HG03460 (cell line): ENCODE measurements around the gene SLC2A4.
A peak's percentile ranks its signal among the peaks of the same experiment; 100 is the strongest.
"Not testable (repeated sequence)": the region's sequence is repeated elsewhere in the genome, so short reads cannot be mapped to it uniquely, and the experiment has no call there.

Source experiments
- ATAC-seq: cut with Tn5 transposase; IDR thresholded peaks from one replicate; pipeline ENCODE4 v1.9.1; 2021; ENCODE audit not compliant: unreplicated experiment

SLC2A4 gene

DNA sequence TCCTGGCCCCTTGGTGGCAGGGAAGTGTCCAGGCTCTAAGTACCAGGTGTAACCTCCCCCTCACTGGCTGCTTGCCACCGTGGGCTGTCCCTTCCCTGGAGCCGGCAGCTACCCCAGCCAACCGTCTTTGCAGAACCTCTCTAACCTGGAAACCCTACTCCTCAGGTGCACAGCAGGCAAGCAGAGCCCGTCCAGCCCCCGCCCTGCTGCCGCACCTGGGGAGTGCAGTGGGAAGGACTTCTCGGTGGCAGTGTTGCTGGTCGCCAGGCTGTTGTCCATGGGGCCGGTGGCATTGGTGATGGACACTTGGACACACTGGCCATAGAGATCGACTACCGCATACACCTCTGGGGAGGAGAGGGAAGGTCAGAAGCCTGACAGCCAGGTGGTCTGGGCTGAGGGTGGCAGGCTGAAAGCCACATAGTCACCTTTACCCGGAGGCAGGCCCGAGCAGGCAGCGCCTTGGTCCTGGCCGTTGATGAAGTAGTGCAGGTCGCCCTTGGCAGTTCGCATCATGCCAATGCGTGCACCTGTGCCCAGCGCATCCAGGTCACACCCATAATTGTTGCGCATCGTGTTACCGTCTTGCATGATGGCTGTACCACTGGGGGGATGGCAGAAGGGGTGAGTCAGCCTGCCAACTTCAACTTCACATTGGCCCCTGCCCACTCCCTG lies 41.1 kb downstream of the SLC2A4 start:
- ATAC-seq: no peak

DNA sequence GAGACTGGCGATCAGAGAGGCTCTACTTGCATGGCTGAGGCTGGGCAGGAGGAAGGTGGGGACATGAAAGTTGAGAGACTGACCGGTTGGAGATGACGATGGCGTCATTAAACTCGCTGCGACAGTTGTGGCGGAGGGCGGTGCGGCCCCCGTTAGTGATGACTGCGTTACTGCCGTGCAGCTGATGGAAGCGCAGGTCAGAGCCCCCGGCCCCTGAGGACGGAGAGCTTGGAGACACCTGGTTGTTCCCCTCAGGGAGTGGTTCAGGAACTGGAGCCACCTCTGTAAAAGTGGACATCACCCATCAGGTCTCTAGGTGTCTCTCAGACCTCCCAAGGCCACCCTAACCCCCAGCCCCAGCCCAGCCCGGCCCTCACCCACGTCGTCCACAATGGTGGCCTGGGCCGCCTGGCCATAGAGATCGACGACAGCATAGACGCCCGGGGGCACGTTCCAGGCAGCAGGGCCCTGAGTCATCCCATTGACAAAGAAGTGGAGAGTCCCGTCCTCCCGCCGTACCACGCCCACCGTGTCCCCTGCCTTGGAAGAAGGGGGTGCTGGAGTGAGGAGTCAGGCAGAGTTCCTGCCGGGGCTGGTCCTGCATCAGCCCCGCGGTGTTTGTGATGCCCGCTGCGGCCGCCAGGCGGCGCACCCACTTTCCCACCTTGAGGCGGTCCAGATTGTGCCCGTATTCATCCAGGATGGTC lies 42.4 kb downstream of the SLC2A4 start:
- ATAC-seq: no peak

DNA sequence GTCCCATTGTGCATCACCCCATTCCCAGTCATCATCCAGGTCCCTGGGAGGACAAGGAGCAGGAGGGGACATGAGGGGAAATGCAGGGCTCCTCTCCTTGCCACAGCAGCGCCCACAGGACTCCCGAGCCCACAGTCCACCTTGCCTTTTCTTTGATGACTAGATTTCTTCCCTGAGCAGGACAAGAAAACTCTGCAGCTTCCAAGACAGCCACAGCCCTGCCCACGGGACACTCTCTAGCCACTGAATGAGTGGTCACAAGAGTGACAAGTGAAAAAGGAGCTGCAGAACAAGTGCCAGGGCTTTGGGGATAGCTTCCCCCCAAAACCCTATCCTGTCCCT lies 42.9 kb downstream of the SLC2A4 start:
- no peak for ATAC-seq

DNA sequence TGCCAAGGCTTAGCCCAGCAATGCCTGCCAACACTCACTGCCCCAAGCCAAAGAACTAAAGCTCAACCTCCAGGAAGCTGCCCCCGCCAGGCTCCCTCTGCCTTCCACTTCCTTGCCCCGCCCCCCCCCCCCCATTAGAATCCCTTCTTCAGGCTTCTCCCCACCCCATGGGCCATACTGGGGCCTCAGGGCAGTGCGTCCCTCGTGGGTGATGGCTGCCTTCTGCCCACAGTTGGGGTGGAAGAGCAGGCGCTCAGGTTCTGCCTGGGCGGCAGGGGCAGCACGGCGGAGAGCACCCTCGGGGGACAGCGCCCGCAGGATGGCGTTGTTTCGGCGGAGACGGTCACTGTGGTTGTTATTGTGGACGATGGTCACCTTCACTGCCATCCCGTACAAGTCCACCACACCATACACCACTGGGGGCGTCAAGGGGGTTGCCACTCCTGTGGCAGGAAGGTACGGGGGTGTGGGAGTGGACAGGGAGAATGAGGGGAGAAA lies 43.6 kb downstream of the SLC2A4 start:
- no peak for ATAC-seq

DNA sequence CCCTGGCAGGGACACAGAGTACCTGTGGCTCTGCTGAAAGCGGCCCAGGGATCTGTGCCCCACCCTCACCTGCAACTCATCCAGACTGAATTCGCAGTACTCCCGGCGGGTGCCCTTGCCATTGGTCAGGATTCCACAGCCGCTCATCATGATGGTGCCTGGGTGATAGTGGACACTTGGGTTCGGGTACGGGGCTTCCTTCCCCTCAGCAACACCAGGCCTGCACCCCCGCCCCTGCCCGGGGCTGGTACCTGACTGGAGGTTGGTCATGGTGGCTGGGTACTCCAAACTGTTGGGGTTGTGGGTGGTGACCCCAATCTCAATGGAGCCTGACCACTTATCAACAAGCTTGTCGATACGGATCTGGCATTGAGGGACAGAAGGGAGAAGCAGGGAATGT lies 44.7 kb downstream of the SLC2A4 start:
- no peak for ATAC-seq

DNA sequence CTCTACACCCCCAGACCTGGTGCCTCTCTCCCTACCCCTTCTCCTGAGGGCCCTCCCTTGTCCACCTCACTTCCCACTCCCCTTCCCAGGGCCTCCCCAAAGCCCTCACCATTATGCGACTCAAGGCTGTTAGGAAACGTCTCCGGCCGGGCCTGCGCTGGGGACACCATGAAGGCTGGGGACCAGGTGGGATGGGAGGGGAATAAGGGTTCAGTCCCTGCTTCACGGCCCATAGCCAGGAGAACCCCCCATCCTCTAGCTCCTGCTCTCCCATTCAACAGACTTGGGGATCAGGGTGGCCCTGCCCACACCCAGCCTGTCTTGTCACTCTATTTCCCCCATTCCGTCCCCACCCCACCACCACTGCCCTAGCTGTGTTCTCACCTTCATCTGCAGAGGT lies 45.5 kb downstream of the SLC2A4 start:
- ATAC-seq: no peak

DNA sequence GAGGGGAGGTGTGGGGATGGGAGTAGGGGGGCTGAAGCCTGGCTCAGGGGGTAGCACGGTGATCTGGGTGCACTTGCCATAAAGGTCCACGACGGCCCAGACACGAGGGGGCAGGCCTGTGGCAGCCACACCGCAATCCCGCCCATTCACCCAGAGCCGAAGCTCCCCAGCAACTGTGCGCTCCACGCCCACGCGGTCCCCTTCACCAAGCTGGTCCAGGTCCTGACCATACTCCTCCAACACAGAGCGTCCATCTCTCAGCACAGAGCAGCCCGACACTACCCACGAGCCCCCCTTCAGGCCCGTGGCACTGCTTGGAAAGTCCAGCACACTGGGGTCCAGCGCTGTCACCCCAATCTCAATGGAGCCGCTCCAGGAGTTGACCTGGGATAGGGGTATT lies 46.0 kb downstream of the SLC2A4 start:
- ATAC-seq: no peak

DNA sequence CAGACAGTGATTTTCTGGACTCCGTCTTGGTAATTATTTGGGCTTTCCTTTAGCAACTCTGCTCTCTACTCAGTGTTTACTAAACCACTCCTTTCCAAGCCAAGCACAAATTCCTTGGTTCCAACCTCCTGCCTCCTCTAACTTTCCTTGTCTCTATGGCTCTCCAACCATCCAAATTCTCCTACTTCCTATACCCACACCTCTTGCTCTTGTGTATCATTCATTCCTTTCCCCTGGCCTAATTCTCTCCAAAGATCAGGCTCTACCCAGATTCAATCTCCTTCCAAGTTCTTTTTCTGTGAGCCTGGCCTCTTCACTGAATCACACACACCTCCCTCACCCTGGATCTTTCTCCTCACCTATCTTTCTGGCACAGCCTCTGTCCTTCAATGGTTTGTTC lies 46.5 kb downstream of the SLC2A4 start:
- ATAC-seq: no peak

DNA sequence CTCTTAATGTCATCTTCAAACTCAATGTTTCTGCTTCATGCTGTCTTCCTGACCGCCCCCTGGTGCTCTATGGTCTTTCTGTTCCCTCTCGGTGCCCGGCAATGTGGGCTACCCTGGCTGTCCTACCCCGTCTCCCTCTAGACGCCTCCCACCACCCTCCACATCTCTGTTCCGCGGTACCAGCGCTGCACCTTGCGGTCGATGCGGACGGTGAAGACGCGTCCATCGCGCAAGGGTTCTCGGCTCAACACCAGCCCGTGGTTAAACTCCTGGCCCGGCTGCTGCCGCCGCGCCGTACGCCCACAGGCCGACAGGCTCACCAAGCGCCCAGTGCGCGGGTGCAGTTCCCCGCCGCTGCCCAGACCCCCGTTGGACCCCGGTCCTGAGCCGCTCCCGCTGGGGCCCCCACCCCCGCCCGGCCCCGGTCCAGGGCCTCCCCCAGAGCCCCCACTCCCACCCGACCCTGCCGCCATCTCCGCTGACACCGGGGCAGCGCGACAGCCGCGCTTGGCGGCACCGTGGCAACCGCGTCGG lies 47.4 kb downstream of the SLC2A4 start, which contains the start of gene NEURL4:
Gene NEURL4 (minus strand): TSS at position 496 of the 534 bp plus-strand sequence. CDS start 23 bp downstream, at position 473.
- ATAC-seq: peak; percentile 11

DNA sequence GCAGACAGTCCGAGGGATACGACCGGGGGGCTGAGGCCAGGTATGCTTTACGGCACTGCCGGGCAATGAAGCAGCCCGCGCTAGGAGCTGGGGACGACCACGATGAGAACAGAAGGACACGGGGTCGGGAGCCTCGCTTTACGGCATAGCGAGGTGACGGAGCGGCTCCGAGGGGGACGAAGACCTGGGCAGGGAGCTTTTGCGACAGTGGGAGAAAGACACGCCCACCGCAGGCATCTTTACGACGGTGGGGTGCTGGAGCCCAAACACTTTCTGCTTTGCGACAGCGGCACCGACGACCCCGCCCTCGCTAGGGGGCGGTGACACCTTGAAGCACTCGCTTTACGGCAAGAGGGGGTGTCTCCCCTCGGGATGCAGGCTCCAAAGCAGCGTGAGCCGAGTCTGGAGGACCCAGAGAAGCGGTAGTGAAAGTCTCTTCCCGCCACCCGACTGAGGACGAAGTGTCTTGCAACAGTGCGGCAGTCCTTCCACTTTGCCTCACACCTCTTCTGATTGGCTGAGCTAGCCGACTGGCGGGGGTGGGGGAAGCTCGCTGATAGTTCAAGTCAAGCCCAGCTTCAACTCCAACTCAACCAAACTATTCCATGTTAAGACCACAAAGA lies 48.0 kb downstream of the SLC2A4 start:
- peak; percentile 55 for ATAC-seq

DNA sequence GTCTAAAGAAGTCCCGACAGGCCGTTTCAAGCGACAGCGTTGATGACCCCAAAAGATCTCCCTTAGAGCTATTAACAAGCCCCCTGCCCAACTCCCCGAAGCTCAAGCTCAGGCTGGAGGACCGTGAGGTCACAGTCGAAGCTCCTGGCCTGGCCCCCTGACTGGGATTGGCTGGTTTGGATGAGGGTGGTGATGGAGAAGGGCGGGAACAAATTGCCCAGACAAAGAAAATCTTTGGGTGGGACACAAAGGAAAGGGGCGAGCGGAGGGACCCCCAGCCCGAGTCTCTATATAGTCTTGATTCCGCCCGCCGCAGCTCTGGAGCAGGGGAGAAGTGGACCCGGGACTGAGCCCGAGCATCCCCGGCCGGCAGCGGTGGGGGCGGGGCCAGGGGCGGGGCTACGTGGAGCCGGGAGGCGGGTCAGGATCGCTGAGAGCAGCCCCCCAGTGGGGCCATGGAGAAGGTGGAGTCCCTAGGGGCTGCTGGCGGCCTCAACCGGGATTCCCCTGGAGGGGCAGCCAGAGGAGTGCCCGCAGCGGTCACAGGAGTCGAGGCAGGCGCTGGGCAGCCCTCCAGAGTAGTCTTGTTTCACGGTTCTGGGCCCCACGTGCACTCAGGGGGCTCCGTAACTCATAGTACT lies 48.6 kb downstream of the SLC2A4 start:
- peak; percentile 37 for ATAC-seq

DNA sequence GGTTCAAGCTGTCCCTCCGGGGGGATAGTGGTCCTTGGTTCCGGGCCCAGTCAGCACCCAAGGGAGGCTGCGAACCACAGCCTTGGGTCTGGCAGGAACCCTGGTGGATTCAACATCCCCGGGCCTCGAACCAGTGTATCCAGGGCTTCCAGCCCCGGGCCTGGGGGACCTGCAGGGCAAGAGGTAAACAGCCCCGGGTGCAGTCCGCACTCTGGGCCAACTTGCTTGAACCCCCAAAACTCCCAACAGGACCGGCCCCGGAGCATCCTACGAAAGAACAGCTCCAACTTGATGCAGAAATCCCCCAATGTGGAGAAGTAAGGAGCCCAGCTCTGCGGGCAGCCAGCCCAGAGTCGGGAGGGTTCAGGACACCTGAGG lies 49.1 kb downstream of the SLC2A4 start:
- no peak for ATAC-seq

DNA sequence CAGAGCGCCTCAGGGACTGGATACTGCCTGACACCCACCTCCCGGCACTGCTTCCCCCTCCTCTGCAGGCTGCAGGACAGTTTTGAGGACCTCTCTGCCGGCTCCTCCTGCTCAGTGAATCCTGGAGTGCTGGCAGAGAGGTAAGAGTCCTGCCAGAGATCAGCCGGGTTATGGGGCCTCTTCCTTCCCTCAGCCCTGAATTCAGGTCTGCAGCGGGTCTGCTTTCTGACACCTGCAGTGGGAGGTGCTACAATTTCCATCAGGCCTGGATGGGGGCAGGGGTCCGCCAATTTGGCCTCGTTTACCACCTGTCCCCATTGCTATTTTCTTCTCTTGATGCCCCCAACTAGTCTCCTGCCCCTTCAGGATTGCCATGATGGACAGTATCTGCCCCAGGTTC lies 50.6 kb downstream of the SLC2A4 start:
- no peak for ATAC-seq

DNA sequence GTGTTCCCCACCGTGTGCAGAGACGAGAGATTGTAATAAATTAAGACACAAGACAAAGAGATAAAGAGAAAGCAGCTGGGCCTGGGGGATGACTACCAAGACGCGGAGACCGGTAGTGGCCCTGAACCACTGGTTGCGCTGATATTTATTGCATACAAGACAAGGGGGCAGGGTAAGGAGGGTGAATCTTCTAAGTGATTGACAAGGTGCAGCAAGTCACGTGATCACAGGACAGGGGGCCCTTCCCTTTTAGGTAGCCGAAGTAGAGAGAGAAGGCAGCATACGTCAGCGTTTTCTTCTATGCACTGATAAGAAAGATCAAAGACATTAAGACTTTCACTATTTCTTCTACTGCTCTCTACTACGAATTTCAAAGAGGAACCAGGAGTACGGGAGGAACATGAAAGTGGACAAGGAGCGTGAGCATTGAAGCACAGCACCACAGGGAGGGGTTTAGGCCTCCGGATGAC lies 51.1 kb downstream of the SLC2A4 start:
- ATAC-seq: not testable (repeated sequence)

DNA sequence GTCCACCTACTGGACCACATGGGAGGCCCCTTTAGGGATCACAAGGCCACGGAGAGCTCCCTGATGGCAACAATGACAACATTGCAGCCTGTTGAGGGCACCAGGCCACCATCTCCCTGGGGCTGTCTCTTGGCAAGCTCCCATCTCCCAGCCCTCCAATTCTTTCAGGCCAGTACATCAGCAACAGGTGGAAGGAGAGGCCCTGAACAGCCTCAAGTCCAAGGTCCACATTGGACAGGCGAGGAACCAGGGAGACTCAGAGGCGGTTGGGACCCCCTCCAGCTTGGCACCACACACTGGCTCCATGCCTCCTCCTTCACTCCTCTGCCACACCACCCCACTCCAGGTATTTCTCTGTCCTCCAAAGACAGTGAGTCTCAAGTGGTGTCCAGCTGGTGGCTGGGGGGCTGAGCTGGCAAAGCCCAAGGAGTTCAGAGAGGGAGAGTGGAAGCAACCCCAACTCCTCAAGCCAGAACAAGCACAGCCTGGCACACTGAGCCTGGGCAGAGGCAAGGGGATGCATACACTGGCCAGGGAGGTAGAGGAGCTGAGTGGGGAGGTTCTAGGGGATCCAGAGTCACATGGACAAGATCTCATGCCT lies 53.5 kb downstream of the SLC2A4 start:
- no peak for ATAC-seq

DNA sequence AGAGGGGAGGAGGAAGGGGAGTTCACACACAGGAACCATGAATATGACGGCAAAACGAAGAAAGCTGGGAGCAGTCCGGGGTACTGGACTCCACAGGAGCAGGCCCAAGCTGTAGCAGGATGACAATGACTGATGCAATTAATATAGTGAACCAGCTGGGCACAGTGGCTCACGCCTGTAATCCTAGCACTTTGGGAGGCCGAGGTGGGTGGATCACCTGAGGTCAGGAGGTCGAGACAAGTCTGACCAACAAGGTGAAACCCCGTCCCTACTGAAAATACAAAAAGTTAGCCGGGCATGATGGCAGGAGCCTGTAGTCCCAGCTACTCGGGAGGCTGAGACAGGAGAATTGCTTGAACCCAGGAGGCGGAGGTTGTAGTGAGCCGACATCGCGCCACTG lies 54.2 kb downstream of the SLC2A4 start:
- ATAC-seq: not testable (repeated sequence)

DNA sequence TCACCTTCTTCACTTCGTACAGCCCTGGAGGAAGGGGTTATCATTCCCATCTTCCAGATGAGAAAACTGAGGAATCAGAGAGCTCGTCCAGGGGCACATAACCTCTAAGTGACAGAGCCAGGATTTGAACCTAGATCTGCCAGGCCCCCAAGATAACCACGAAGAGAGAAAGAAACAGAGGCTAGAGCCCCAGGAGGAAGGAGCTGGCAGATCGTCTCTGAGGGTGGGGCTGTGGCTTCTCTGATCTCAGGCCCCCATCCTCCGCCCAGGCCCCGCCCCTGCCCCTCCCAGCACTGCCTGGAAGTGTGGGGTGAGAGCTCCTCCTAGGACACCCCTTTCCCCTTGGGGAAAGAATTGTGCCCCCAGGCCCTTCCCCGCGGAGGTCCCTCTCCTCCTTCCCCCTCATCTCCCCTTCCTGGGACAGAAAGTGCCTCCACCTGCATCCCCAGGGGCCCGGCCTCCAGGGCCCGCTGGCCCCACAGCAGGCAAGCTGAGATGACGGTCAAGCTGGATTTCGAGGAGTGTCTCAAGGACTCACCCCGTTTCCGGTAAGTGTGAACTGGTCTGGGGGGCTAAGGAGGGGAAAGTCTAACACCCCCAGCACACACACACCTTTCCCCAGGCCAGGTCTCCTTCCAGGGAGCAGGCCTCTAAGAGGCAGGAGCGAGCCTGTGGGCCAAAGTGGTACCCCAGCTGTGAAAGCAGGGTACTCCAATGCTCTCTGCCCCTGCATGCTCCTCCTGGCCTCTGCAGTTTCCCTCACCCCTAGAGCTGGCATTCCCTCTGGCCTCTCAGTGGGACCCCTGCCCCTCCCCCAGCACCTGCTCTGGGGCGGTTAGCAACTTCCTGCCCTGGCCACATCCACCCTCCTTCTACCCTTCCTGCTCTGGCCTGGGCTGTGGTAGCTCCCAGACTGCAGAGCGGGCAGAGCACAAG lies 55.0 kb downstream of the SLC2A4 start, which contains the start of gene ACAP1:
Gene ACAP1 (plus strand): TSS at position 290 of the 936 bp plus-strand sequence. CDS start 206 bp downstream, at position 496.
- ATAC-seq: peak; percentile 71

DNA sequence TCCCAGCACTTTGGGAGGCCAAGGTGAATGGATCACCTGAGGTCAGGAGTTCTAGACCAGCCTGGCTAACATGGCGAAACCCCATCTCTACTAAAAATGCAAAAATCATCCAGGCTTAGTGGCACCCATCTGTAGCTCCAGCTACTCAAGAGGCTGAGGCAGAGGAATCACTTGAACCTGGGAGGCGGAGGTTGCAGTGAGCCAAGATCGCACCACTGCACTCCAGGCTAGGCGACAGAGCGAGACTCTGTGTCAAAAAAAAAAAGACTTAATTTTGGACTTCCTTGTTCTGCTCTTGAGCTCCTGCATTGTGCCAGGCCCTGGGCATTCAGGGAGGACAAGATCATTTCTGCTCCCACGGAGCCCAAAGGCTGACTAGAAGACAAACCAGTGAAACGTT lies 56.1 kb downstream of the SLC2A4 start:
- ATAC-seq: not testable (repeated sequence)
